ENCODE results near the gene OSR1. TPM values are rescaled to one million over a fixed set of nuclear protein-coding genes. Genes with fewer than 3 reads are reported as not detected.

The OSR1 gene
- total and polyA plus RNA-seq, 2 experiments from 2014 or later: 0.24 TPM; not detected in 1

- TF ChIP-seq ZNF462 (CRISPR knock-in tag; IDR thresholded peaks at IDR 0.05): no peak
- no peak for TF ChIP-seq EZH2phosphoT487 (IDR thresholded peaks at IDR 0.05; ENCODE audit: unreplicated experiment)
- TF ChIP-seq EZH2 (IDR thresholded peaks at IDR 0.05; ENCODE audit: low read depth, unreplicated experiment): no peak
- TF ChIP-seq, protein P1, sequence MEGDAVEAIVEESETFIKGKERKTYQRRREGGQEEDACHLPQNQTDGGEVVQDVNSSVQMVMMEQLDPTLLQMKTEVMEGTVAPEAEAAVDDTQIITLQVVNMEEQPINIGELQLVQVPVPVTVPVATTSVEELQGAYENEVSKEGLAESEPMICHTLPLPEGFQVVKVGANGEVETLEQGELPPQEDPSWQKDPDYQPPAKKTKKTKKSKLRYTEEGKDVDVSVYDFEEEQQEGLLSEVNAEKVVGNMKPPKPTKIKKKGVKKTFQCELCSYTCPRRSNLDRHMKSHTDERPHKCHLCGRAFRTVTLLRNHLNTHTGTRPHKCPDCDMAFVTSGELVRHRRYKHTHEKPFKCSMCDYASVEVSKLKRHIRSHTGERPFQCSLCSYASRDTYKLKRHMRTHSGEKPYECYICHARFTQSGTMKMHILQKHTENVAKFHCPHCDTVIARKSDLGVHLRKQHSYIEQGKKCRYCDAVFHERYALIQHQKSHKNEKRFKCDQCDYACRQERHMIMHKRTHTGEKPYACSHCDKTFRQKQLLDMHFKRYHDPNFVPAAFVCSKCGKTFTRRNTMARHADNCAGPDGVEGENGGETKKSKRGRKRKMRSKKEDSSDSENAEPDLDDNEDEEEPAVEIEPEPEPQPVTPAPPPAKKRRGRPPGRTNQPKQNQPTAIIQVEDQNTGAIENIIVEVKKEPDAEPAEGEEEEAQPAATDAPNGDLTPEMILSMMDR (conservative IDR thresholded peaks at IDR 0.05; ENCODE audit: low read depth in 2 of 2): no peak
- no peak for TF ChIP-seq ZNF114 (CRISPR knock-in tag; IDR thresholded peaks at IDR 0.05)
- TF ChIP-seq ZNF331 (CRISPR knock-in tag; IDR thresholded peaks at IDR 0.05; ENCODE audit: low read depth): no peak
- TF ChIP-seq JUNB (IDR thresholded peaks at IDR 0.05; ENCODE audit: unreplicated experiment): no peak
- no peak for TF ChIP-seq REST (IDR thresholded peaks at IDR 0.05; ENCODE audit: unreplicated experiment)
- no peak for TF ChIP-seq STAT1 (IDR thresholded peaks at IDR 0.05; ENCODE audit: unreplicated experiment)
- TF ChIP-seq ETS1 (IDR thresholded peaks at IDR 0.05): no peak
Observed at GRCh38 chr2:19363474-19363778, 5.0 kb upstream of the OSR1 start (continued).

Measured in GM23338 (cell line).